ENCODE data around the gene CPXM1.
"Not testable (repeated sequence)": the region's sequence is repeated elsewhere in the genome, so short reads cannot be mapped to it uniquely, and the experiment has no call there.

The CPXM1 gene

GRCh38 chr20:2800521-2801285 lies at the start of gene CPXM1:
Gene CPXM1 (minus strand): TSS chr20:2800627. CDS start chr20:2800572, 55 bp downstream.
- peak; percentile 22 for DNase-seq (ENCODE audit: low spot score)

GRCh38 chr20:2849529-2849928 lies 49.1 kb upstream of the CPXM1 start:
- DNase-seq (ENCODE audit: low spot score) = no peak

- no peak for DNase-seq (ENCODE audit: low spot score)
Observed at GRCh38 chr20:2847802-2848201, 47.4 kb upstream of the CPXM1 start.

GRCh38 chr20:2846698-2847097 lies 46.3 kb upstream of the CPXM1 start:
- DNase-seq (ENCODE audit: low spot score) = no peak

- DNase-seq (ENCODE audit: low spot score) = no peak
Observed at GRCh38 chr20:2845607-2846006, 45.2 kb upstream of the CPXM1 start.

- peak; percentile 86 for DNase-seq (ENCODE audit: low spot score)
Observed at GRCh38 chr20:2840967-2841531, 40.6 kb upstream of the CPXM1 start.

- DNase-seq (ENCODE audit: low spot score) = peak; percentile 99
Observed at GRCh38 chr20:2840138-2840966, 39.9 kb upstream of the CPXM1 start, which contains the start of the genes PCED1A and VPS16. Gene PCED1A (minus strand): TSS chr20:2840655. CDS start chr20:2839912, 743 bp downstream. Gene VPS16 (plus strand): TSS chr20:2840745. CDS start chr20:2840775, 30 bp downstream.

GRCh38 chr20:2839732-2840137 lies 39.3 kb upstream of the CPXM1 start:
- DNase-seq (ENCODE audit: low spot score) = no peak

- DNase-seq (ENCODE audit: low spot score) = no peak
Observed at GRCh38 chr20:2838847-2839671, 38.6 kb upstream of the CPXM1 start.

GRCh38 chr20:2838170-2838797 lies 37.9 kb upstream of the CPXM1 start:
- DNase-seq (ENCODE audit: low spot score) = no peak

GRCh38 chr20:2837221-2837960 lies 37.0 kb upstream of the CPXM1 start:
- no peak for DNase-seq (ENCODE audit: low spot score)

GRCh38 chr20:2836035-2836434 lies 35.6 kb upstream of the CPXM1 start:
- DNase-seq (ENCODE audit: low spot score) = no peak

- DNase-seq (ENCODE audit: low spot score) = no peak
Observed at GRCh38 chr20:2835331-2835796, 34.9 kb upstream of the CPXM1 start.

GRCh38 chr20:2834401-2835110 lies 34.1 kb upstream of the CPXM1 start:
- no peak for DNase-seq (ENCODE audit: low spot score)

GRCh38 chr20:2833761-2834160 lies 33.3 kb upstream of the CPXM1 start:
- DNase-seq (ENCODE audit: low spot score) = no peak

GRCh38 chr20:2831206-2831605 lies 30.8 kb upstream of the CPXM1 start:
- not testable (repeated sequence) for DNase-seq (ENCODE audit: low spot score)

- DNase-seq (ENCODE audit: low spot score) = no peak
Observed at GRCh38 chr20:2829376-2829775, 28.9 kb upstream of the CPXM1 start.

GRCh38 chr20:2826655-2827054 lies 26.2 kb upstream of the CPXM1 start:
- no peak for DNase-seq (ENCODE audit: low spot score)

- DNase-seq (ENCODE audit: low spot score) = no peak
Observed at GRCh38 chr20:2825761-2826160, 25.3 kb upstream of the CPXM1 start.

- peak; percentile 12 for DNase-seq (ENCODE audit: low spot score)
Observed at GRCh38 chr20:2822073-2822472, 21.6 kb upstream of the CPXM1 start.
